GM19238 (cell line): Measurements from ENCODE around the gene NRXN3.

Source experiments
- DNase-seq: peaks from one replicate; pipeline ENCODE4 v3.0.0; 2011; ENCODE audit warnings: low spot score; ENCODE audit not compliant: insufficient read length

The NRXN3 gene

GRCh38 chr14:78173346-78174035 is 3.3 kb downstream of the NRXN3 start:
- DNase-seq = no peak

- DNase-seq = no peak
These were observed 5.2 kb downstream of the NRXN3 start for GRCh38 chr14:78175412-78175811.

- no peak for DNase-seq
These were observed 7.9 kb downstream of the NRXN3 start for GRCh38 chr14:78178071-78178470.

GRCh38 chr14:78178971-78179370 is 8.8 kb downstream of the NRXN3 start:
- no peak for DNase-seq

GRCh38 chr14:78181270-78181669 is 11.1 kb downstream of the NRXN3 start:
- DNase-seq = no peak

- DNase-seq = no peak
These were observed 12.5 kb downstream of the NRXN3 start for GRCh38 chr14:78182722-78183121.

- no peak for DNase-seq
These were observed 14.0 kb downstream of the NRXN3 start for GRCh38 chr14:78184157-78184556.

- DNase-seq = no peak
These were observed 16.1 kb downstream of the NRXN3 start for GRCh38 chr14:78186277-78186676.

- DNase-seq = no peak
These were observed 18.7 kb downstream of the NRXN3 start for GRCh38 chr14:78188882-78189281.

- DNase-seq = no peak
These were observed 25.3 kb downstream of the NRXN3 start for GRCh38 chr14:78195431-78195830.

- DNase-seq = no peak
These were observed 26.1 kb downstream of the NRXN3 start for GRCh38 chr14:78196323-78196722.

- no peak for DNase-seq
These were observed 26.9 kb downstream of the NRXN3 start for GRCh38 chr14:78197051-78197450.

- no peak for DNase-seq
These were observed 32.0 kb downstream of the NRXN3 start for GRCh38 chr14:78202163-78202562.

- DNase-seq = no peak
These were observed 32.8 kb downstream of the NRXN3 start for GRCh38 chr14:78202976-78203375.

- no peak for DNase-seq
These were observed 37.2 kb downstream of the NRXN3 start for GRCh38 chr14:78207414-78207813.

GRCh38 chr14:78220273-78220672 is 50.1 kb downstream of the NRXN3 start:
- no peak for DNase-seq

- no peak for DNase-seq
These were observed 52.6 kb downstream of the NRXN3 start for GRCh38 chr14:78222746-78223145.

GRCh38 chr14:78227248-78228077 is 57.3 kb downstream of the NRXN3 start:
- DNase-seq = no peak

- DNase-seq = no peak
These were observed 58.6 kb downstream of the NRXN3 start for GRCh38 chr14:78228702-78229327.

GRCh38 chr14:78232231-78233000 is 62.2 kb downstream of the NRXN3 start:
- no peak for DNase-seq

GRCh38 chr14:78238141-78238540 is 68.0 kb downstream of the NRXN3 start:
- no peak for DNase-seq

GRCh38 chr14:78240567-78240966 is 70.4 kb downstream of the NRXN3 start:
- no peak for DNase-seq
